WI38 (cell line): ENCODE measurements around the gene MROH2A.

ENCODE experiments used
- H3K4me3 ChIP-seq: 2 replicates; pipeline ENCODE4 v1.5.1; 2011; ENCODE audit warnings: low read depth, mild to moderate bottlenecking, control low read depth, low read length
- CTCF ChIP-seq: IDR thresholded peaks from 2 replicates; pipeline ENCODE4 v1.5.1; 2012; ENCODE audit warnings: low read depth, mild to moderate bottlenecking, control low read depth, low read length

The MROH2A gene

DNA sequence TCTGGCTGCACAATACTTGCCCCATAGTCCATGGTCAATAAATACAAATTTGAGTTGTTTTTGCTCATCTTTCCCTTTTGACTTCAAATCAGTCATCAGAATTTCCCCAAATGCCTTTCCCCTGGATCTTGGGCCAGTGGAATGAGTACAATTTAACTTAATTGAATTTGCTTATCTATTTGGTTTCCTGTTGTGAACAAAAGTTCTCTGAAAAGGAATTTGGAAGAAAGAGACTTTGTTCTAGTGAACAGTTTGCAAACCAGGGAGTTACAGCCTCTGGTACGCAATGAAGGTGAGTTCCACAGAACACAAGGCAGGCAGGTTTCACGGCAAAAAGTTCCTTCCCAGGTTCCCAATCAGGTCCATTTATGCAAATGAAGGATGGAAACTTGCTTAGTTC is 19.3 kb upstream of the MROH2A start:
- no peak for TF ChIP-seq CTCF
- no peak overlapping the region for H3K4me3 ChIP-seq

DNA sequence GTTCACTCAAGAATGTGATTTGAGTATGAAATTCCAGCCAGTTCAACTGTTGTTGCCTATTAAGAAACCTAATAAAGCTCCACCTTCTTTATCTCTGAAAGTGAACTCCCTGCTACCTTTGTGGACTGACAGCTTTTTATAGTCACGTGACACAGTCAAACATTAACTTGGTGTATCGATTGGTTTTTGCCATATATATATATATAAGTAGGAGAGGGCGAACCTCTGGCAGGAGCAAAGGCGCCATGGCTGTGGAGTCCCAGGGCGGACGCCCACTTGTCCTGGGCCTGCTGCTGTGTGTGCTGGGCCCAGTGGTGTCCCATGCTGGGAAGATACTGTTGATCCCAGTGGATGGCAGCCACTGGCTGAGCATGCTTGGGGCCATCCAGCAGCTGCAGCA is 18.1 kb upstream of the MROH2A start, which contains the start of gene UGT1A1:
UGT1A1 (plus strand) TSS at position 228 of the 400 bp plus-strand sequence; CDS start at position 246, 18 bp downstream.
- H3K4me3 ChIP-seq: no peak within 1 kb of the TSS
- TF ChIP-seq CTCF: no peak

DNA sequence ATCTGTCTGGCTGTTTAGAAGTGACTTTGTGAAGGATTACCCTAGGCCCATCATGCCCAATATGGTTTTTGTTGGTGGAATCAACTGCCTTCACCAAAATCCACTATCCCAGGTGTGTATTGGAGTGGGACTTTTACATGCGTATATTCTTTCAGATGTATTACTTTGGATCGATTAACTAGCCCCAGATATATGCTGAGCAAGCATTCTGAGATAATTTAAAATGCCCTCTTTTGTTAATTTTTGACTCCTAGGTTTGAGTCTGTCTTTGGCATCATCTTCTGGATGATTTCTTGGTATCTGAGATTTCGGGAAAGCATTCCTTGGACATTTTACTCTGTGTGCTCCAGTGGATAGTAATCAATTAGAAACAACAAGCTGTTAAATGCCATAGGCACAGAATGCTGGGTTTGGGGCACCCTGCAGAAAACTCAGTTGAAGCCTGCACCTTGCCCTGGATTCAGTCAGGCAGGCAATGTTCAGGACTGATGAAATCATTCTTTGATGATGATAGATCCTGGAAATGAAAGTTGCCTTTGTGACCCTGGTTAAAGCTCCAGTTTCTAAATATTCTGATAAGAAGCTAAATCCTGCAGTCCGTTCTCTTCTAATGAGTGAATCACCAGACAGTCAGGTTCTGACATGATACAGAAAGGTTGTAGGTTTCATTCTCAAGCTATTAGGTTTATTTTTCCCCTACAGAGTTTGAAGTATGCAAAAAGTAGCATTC is 16.9 kb upstream of the MROH2A start:
- no peak for TF ChIP-seq CTCF
- H3K4me3 ChIP-seq: no peak overlapping the region

- H3K4me3 ChIP-seq: no peak overlapping the region
- TF ChIP-seq CTCF: no peak
Measured at GRCh38 chr2:233764264-233764663, 13.9 kb upstream of the MROH2A start.

DNA sequence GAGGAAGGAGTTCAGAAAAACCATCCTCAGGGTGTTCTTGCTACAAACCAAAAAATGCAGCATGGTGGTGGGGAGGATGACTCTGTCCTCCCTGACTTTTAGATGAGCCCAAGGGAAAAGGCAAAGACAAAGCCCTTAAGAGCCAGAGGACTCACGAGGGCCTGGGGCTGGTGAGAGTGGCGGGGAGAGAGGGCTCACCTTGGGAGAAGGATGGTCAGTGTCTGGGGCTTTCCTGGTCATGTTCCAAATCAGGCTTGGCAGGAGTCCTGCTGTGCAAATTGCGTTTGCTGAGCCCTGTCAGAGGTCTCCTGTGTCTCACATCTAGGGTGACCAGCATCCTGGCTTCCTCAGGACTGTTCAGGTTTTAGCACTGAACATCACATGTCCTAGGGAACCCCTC is 13.4 kb upstream of the MROH2A start:
- TF ChIP-seq CTCF: no peak
- H3K4me3 ChIP-seq: no peak overlapping the region

GRCh38 chr2:233766416-233766815 is 11.7 kb upstream of the MROH2A start:
- no peak overlapping the region for H3K4me3 ChIP-seq
- TF ChIP-seq CTCF: no peak

- TF ChIP-seq CTCF: no peak
- H3K4me3 ChIP-seq: no peak overlapping the region
Measured at GRCh38 chr2:233768076-233768475, 10.1 kb upstream of the MROH2A start.
